Fibroblast of upper back skin (primary cell): ENCODE results near the gene RGS7.
"Not testable (repeated sequence)": the region's sequence is repeated elsewhere in the genome, so short reads cannot be mapped to it uniquely, and the experiment has no call there.

Source experiments
- DNase-seq: peaks from one replicate; pipeline ENCODE4 v3.0.0-alpha.2; 2013

RGS7 gene

DNA sequence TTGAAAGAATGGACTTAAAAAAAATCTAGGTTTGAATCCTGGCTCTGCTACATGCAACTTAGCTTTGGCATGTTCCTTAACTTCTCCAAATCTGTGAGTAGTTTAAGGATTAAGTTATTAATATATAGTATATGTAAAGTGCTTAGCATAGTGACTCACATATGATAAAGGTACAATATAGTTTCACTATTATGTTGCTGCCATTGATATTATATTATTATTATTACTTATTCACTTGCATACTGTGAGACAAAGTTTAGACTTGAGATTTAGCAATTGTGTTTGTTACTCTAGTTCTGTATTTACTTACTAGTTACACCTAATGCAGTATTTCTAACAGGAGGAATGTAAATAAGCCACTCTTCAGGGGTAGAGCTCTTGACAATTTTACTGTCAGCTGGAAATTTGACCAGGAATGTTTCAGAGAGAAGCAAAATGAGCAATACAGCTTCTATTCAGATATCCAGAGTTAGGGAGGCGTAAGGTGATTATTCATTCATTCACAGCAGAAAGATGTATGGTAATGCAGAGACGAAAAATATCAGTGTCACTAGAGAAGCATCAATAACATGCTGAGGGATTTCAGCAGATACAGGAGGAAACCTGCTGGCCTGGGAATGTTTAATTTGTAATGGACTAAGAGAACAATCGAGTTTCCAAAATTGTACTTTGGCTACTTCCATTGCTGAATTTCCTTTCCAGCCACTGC lies 25.5 kb downstream of the RGS7 start:
- no peak for DNase-seq

DNA sequence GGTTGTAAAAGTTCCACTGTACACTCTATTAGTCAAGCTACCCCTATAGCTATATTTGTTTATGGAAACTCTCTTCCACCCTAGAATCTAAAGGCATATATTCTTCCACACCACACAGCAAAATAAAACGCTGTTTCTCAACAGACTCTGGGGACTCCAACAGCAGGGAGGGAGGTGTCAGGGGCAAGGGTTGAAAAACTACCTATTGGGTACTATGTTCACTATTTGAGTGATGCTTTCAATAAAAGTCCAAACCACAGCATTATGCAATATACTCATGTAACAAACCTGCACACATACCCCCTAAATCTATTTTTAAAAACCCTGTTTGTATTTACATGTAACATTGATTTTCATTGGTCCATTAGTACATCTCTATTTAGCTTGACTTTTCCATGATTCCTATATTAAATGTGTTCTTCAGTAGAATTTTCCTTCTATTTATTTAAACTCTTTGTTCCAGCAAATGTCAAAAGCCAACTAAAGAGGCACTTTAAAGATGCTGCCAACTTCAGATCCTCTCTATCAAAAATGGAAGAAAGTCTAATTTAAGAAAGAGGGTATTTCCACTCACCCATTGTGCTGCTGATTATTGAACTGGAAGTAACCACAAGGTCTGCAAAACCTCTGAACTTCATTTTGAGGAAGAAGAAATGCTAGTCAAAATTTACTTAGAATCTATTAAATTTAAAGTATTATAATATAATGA lies 26.2 kb downstream of the RGS7 start:
- DNase-seq = no peak

DNA sequence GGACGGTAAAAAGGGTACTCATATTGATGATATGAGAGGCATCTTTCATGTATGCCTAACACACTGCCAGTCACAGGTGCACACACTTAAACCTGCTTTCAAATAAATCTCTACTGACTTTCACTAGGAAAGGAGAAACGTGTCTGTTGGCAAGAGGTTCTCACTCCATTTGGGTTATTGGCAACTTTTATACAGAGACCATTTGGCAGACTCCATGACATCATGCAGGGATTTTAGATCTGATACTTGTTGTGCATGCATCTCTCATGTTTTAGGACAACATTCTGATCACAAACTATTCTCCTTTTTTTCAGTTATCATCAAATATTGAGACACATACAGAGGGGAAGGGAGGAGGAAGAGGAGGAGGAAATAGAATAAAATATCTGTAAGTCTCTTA lies 31.5 kb downstream of the RGS7 start:
- DNase-seq = no peak

DNA sequence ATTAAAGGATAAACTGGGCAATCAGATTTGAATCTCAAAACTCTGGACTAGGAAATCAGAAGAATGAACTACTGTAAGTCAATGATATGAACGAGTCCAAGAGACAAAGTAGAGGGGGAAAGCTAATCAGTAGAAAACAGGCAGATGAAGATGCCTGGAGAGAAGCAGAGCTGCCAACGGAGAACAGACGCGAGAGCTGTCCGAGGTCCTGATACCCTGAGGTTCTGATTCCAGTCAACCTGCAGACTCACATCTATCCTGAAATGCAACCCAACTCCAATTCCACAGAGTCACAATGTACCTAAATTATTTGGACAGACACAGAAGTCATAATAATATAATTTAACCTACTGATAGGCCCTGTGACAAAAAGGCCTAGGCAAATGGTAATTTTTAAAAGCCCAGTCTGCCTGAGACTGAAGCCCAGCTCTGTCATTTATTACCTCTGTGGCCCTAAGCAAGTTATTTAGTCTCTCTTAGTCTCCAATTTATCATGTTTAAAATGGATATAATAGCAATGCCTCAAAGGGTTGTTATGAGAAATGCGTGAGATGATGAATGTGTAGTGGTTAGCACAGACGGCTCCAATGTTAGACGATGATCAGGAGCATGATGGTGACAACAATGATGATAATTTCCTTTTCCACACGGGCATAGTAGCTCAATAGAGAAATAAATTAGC lies 33.4 kb downstream of the RGS7 start:
- peak; percentile 25 for DNase-seq

DNA sequence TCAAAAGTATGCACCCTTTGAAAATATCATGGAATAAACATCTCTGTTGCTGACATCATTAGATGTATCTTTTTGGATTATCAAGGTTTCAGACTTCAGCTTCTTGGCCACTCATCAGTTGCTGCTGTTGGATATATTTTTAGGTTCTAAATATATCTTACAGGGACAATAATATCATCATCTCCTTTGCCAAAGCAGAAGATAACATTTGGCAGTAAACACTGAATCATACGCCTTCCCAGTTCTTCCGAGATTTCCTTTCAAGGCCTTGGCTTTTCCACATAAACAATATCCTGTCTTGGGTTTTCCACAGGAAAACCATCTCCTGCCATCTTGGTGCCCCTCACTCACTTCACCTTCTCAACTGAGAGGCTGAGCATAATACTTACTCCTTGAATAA lies 39.3 kb downstream of the RGS7 start:
- DNase-seq = no peak

DNA sequence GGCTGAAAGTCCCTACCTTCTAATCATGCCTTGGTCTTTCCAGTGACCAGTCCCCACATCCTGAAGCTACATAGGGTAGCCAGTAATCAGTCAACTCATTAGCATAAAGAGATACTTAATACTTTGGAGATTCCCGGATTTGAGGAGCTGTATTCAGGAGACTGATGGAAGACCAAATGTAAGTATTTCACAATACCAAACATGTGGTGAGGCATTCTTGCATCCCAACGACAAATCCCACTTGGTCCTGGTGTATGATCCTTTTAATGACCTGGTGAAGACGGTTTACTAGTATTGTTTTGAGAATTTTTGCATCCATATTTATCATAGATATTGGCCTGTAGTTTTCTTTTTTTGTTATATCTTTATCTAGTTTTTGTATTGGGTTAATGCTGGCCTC lies 40.6 kb downstream of the RGS7 start:
- DNase-seq = no peak

DNA sequence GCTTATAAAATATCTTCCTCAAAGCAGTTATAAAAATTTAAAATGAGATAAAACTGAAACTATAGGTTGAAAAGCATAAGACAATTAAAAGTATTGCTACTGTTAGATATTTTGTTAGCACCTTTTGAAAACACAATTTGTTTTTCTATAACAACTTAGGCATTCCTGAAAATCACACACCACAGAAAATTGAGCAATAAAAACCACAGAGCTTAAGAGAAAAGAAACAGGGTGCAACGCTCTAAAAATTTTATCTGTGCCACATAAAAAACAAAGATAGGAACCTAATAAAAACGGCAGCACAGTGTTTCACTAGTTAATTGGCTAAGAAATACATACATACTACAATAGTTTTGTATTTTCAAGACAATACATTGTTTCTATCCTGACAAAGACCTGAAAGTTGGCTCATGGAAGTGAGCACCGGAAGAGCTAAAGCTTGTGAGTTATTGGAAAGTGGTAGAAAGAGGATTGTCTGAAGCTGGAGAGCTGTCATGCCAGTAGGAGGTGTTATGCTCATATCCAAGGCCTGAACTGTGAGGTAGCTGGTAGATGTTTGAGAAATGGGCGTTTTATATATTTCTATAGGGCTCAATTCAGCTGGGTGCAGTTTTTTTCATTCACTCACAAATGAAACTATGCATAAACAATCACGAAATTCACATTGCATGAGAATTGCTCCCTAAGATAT lies 45.8 kb downstream of the RGS7 start:
- no peak for DNase-seq

DNA sequence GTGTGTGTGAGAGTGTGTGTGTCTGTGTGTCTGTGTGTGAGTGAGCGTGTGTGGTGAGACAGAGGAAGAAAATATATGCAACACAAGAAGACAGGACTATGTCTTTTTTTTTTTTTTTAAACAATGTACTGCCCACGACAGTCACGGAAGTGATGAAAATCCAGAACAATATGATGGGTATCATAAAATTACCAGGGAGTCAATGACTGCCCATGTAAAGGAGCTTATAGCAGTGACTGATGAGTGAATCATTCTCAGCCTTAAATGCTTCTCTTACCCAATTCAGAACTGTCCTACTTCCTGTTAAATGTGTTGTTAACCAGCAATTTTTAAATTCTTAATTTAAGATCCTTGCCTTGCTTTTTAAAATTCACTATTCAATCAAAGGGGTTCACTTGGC lies 46.6 kb downstream of the RGS7 start:
- DNase-seq = no peak

DNA sequence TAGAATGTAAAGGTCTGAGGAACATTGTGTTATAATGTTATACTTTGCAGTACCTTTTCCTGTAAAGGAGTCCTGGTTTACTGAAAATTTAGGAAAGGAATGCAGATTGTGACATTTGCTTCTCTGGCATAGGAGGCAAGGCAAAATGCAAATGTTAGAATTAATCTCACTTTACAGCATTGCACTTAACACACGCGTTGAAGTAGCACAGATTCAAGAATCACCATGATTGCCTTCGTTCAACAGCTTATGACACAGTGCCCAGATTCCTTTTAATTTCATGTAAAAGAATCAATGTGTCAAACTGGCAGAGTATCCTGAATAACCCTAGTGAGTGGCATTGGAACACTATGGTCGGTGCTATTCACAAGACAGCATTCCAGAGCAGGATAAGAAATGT lies 47.4 kb downstream of the RGS7 start:
- DNase-seq = no peak

DNA sequence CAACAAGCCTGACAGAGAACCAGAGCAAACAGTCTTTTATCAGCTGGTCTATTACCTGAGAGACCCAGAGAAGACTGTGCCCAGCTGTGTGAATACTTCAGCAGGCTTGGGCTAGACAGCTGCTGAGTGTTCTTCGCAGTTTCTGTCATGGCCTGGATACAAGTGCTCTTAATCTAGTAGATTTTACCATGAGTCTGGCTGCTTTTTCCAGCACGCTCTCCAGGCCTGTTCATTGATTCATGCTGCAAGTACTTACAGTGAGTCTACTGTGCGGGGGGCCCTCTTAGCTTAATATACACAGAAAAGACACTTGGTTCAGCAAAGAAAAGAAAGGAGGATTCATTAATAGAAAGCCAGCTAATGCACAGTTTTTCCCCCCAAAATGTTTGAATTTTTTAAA lies 48.5 kb downstream of the RGS7 start:
- no peak for DNase-seq

DNA sequence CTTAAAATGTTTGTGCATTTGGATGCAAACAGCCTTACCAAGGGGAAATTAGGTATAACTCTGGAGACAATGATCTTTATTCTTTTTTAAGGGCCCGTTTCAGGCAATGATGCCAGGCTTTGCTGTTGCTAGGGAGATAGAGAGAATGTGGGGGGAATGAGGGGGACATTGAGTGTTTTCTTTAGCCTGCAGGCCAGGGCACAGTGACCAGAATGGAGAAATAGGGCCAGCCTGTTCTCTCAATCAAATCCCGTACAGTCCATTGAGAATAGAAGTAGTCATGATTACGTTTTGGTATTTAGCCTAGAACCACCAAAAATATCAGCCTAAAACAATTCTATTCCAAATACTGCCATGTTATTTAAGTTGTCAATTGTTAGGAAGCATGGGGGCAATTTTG lies 49.0 kb downstream of the RGS7 start:
- no peak for DNase-seq

DNA sequence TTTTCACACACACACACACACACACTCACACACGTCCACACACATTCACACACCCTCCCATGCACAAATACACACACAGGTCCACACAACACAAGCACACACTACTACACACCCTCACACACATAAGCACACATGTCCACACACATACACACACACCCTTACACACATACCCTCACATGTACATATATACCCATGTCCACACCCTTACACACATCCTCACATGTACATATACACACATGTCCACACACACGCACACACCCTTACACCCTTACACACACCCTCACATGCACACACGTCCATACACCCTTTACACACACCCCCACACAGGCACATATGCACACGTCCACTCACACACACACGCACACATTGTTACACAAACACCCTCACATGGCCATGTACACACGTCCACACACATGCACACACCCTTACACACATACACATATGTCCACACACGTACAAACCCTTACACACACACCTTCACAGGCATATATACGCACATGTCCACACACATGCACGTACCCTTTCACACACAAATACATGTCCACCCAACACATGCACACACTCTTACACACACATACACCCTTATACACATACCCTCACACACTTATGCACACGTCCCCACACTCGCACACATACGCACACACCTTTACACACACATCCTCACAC lies 50.7 kb downstream of the RGS7 start:
- no peak for DNase-seq

DNA sequence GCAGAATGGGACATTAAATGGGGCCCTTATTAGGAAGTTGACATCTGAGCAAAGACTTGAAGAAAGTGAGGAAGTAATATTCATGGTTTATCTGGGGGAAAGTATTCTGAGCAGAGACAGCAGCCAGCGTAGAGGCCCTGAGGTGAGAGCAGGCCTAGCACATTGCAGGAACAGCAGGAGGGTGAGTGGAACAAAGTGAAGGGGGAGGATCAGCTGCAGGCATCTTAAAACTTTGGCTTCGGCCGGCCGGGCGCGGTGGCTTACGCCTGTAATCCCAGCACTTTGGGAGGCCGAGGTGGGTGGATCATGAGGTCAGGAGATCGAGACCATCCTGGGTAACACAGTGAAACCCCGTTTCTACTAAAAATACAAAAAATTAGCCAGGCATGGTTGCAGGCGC lies 55.0 kb downstream of the RGS7 start:
- not testable (repeated sequence) for DNase-seq

DNA sequence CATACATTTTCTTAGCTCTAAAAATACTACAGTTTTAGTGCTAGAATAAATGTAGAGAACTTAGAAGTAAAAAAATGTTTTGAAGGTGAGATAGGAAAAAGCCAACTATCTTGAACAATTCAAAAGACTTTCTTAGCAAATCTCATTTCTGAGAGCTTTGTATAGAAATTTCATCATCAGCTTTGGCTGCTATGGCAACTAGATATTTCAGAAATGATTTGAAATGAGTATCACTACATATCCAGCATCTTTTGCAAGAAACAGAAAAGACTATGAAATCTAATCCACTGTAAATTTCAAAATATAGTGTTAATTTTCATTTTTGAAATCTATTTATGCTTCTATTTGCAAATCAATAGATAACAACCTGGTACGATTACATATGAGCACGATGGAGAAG lies 57.7 kb downstream of the RGS7 start:
- DNase-seq = no peak

DNA sequence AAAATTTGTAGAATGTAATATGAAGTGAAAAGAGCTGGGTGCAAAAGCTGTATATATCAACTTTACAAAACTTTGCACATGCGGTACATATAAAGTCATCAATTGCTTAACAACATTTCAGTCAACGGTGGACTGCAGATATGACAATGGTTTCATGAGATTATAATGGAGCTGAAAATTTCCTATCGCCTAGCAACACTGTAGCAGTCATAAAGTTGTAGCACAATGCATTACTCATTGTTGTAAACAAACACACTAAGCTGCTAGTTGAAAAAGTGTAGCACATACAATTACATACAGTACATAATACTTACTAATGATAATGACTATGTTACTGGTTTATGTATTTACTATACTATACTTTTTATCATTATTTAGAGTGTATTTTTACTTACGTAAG lies 64.0 kb downstream of the RGS7 start:
- no peak for DNase-seq

DNA sequence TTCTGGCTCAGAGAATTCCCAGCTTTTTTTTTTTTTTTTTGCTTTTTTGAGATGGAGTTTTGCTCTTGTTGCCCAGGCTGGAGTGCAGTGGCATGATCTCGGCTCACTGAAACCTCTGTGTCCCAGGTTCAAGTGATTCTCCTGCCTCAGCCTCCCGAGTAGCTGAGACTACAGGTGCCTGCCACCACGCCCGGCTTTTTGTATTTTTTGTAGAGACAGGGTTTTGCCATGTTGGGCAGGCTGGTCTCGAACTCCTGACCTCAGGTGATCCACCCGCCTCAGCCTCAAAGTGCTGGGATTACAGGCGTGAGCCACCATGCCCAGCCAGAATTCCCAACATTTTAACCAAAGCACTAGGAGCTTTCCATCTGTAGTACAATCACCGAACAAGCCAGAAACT lies 65.5 kb downstream of the RGS7 start:
- not testable (repeated sequence) for DNase-seq

DNA sequence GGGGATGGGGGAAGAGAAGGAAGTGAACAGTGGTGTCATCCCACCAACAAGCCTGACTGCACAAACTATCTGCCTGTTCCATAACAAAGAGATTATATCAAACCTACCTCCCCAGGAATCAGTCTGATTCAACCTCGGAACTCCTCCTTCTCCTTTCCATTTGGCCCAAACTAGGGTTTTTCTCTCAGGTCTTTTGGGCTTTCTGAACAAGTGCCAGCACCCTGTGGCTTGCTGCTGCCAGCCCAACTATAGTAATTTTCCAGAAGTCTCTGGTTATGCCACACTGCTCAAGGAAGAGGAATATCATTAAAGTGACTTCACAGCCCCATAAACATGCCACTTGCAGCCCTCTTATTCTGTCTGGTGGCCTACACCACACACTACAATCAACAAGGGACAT lies 70.5 kb downstream of the RGS7 start:
- no peak for DNase-seq

DNA sequence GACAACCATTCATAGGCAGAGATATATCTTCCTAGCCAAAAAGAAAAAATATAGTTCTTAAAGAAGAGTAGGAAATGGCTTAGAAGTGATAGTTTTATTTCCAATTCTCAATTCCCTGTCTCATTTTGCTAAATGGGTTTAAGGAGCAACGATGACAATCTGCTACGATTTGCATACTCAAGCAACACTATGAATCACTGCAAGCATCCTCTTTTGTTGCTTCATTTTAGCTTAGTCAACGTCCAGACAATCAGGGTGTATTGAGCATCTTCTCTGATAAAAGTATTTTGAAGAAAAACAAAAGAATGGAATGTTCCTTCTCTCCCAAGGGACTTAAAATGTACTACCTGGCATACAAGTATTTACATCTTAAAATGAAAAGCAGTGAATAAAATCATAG lies 80.6 kb downstream of the RGS7 start:
- no peak for DNase-seq

DNA sequence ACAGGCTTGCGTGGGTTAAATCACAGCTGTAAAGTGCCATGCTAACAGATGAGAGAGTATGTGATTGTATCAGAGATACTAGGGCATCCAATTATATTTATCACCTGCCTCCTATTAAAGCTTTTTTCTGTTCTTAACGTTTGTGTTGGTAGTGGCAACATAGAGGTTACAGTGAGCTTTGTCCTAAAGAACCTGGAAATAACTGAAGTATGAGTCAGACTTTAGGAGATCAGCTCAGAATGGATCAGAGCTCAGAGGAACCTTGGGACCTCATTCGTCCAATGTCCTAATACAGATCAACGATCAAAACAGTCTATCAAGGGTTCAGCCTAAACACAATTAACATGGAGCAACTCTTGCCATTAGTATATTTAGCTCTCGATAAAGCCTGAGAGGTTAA lies 81.0 kb downstream of the RGS7 start:
- no peak for DNase-seq

DNA sequence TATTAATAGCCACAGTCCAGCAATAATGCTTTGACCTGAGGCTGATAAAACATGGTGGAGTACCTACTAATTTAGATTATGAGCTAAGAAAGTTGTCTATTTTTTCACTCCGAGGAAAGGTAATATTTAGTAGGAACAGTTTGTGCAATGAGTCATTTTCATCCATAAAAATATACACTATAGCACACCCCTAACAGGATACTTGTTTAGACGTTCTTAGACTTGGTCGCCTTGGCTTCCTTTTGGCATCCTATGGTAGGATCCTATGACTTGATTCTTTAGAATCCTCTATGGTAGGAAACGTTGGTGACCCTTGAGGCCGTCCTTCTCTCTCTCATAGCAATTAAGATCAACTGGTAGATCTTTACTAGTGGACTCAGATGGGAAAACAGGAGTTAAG lies 81.8 kb downstream of the RGS7 start:
- no peak for DNase-seq

DNA sequence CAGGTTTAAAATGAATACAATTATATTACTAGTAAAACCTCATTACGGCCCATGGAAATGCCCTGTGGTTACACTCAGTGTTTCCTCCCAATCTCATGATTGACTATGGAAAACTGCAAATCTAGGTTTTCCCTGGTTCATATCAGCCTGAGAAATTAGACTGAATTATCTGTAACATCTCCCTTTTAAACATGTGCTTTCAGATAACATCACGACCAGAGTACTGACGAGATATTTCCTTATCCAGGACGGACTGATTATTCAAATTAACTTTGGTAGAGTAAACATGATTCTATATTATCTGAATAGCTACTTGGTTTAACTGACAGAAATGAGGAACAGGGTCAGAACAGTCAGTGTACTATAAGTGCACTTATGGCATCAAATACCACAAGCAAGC lies 82.3 kb downstream of the RGS7 start:
- DNase-seq = no peak

DNA sequence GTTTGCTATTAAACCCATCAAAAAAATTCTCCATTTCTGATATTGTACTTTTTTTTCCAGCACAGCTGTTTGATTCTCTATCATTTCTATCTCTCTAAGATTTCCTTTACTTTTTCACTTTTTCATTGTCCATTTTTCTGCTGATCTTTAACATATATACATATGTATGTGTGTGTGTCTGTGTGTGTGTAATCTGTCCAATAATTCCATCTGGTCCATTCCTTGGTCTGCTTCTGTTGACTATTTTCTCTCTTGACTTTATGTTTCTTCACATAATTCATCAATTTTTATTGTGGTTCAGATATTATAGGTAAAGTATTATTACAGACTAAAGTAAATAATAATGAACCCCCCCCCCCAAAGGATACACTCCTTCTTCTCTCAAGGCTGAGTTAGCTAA lies 84.2 kb downstream of the RGS7 start:
- DNase-seq = no peak

DNA sequence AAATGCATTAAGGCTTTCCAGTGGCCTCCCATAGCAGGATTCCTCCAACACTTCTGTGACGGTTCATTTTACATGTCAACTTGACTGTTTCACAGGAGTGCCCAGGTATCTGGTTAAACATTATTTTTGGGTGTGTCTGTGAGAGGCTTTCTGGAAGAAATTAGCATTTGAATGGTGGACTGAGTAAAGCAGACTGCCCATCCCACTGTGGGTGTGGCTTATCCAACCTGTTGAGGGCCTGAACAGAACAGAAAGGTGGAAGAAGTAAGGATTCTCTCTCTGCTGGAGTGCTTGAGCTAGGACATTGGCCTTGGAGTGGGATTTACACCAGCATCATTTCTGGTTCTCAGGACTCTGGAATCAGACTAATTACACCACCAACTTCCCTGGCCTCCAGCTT lies 85.6 kb downstream of the RGS7 start:
- no peak for DNase-seq
